GM12801 (cell line): ENCODE measurements around the gene FAM20C.

Experiments used
- TF ChIP-seq, protein P1 (sequence below): IDR thresholded peaks from one replicate; pipeline ENCODE4 v1.5.1; 2011; ENCODE audit warnings: control low read depth; ENCODE audit not compliant: insufficient read length; ENCODE audit errors: extremely low read depth

FAM20C gene

GRCh38 chr7:197413-198335 lies 5.3 kb downstream of the FAM20C start:
- TF ChIP-seq, protein P1, sequence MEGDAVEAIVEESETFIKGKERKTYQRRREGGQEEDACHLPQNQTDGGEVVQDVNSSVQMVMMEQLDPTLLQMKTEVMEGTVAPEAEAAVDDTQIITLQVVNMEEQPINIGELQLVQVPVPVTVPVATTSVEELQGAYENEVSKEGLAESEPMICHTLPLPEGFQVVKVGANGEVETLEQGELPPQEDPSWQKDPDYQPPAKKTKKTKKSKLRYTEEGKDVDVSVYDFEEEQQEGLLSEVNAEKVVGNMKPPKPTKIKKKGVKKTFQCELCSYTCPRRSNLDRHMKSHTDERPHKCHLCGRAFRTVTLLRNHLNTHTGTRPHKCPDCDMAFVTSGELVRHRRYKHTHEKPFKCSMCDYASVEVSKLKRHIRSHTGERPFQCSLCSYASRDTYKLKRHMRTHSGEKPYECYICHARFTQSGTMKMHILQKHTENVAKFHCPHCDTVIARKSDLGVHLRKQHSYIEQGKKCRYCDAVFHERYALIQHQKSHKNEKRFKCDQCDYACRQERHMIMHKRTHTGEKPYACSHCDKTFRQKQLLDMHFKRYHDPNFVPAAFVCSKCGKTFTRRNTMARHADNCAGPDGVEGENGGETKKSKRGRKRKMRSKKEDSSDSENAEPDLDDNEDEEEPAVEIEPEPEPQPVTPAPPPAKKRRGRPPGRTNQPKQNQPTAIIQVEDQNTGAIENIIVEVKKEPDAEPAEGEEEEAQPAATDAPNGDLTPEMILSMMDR, result no peak

DNA sequence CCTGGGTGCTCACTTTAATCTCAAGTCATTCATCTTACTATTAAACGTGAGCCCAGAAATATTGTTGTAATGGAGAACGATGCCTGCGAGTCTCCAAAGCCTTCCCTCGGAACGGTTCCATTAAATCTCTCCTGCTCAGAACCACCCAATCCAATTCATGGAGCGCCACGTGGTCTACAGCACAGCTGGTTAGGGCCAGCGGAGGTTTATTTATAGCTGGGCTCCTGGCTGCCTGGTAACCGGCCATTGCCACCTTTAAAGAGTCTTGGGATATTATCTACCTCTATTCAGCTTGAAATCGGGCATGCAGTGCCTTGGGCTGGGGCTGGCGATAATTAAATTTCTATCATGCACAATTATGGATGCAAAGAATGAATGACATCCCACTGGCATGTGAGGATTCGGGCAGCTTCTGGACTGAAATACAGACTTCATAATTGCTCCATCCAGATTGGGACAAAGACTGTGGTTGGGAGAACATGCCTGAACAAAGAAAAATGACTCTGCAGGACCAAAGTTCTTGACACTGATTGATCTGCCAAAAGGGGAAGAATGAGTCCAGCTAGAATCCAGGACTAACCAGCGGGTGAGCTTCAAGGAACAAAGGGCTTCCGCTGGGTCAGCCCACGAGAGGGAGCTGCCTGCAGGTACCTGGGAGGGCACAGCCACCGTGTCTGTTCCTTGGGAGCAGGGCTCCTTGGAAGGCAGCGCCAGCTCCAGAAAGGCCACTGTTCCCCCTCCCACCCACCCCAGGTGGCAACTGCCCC lies 7.3 kb downstream of the FAM20C start:
- TF ChIP-seq, protein P1, result no peak

DNA sequence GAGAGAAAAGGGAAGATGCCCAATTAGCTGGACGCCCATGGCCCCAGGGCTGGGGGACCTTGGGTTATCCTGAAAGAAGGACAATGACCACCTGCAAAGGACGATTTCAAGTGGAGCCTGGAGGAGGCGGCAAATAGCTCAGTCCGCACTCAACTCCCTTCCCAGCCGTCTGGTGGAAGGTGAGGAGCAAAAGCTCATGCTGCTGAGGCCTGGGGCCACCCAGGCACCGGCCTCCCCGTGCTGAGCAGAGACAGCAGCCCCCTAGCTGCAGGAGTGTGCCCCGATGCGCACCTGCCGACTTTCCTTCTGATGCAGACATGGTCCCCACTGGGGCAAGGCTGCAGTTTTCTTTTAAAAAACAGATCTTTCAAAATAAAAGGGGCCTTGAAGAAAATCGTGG lies 7.9 kb downstream of the FAM20C start:
- TF ChIP-seq, protein P1, result no peak

DNA sequence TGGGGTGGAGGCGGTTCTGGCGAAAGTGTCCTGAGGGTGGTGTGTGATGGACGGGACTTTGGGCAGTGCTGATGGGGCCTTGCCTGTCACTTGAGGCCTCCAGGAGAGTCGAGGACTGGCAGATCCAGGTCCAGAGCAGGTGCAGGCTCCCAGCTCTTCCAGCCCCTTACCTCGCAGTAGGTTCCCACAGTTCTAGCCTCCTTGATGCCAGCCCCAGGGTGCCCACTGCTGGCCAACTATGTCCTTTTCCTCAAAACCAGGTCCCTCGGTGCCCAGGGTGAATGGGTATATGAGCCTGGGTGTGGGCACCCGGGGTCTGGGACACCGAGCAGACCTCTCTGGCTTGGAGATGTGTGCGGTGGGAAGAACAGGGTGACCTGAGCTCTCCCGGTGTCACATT lies 8.3 kb downstream of the FAM20C start:
- TF ChIP-seq, protein P1, result no peak

- TF ChIP-seq, protein P1, result no peak
Observed at GRCh38 chr7:204326-204725, 12.0 kb downstream of the FAM20C start.

- TF ChIP-seq, protein P1, result no peak
Observed at GRCh38 chr7:205115-206010, 13.0 kb downstream of the FAM20C start.
